NCI-H1694 treated with DMSO at 0.1 percent for 48 hours (cell line): ENCODE data around the gene PYGL.
"Not testable (repeated sequence)": the region's sequence is repeated elsewhere in the genome, so short reads cannot be mapped to it uniquely, and the experiment has no call there.

Source experiments
- DNase-seq: peaks from one replicate; lab custom pipeline; 2025; lab: John Stamatoyannopoulos, UW

Gene PYGL

DNA sequence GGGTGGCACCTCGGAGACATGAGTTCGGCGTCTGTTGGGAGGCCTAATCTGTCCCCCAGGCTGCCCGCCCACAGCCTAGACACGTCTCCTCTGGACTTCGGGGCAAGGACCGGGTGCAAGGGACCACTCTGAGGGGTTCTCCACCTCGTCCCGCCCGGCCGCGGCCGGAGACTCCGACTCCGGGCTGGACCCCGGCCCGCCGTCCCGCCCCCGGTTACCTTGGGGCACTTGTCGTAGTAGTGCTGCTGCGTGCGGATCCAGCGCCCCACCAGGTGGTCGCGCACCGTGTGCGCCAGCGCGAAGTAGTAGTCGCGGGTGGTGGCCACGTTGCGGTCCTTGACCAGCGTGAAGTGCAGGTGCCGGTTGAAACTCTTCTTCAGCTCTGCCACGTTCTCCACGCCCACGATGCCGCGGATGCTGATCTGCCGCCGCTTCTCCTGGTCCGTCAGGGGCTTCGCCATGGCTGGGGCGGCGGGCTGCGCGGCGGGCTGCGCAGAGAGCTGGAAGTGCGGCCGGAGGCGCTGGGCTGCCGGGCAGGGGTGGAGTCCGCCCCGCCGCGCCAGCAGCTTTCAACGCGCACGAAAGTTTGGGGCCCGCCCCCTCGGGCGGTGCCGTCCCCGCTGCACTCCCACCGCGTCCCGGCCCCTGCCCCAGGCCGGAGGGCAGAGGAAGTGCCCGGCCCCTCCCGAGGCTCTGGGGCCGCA is at the start of gene PYGL:
PYGL (minus strand) TSS at position 541 of the 704 bp plus-strand sequence; CDS start at position 461, 80 bp downstream.
- no peak for DNase-seq

DNA sequence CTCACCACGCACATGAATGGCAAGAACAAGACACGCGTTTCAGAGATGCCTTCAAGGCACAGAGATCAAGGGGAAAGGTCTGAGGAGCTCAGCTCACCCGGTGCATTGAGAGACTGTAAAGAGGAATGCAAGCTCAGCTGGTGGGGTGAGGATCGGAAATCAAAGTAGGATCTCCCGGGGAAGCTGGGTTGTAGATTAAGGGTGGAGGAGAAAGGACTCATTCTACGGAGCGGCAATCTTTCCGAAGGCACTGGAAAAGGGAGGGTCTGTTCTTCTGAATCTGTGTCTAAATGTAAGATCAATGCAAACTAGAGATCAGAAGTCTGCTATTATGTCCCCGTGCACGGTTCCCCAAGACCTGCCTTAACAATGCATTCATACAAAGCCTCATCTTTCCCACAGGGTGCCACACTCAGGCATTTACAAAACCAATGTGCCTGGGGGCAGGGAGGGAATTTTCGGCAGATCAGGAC is 41.6 kb upstream of the PYGL start:
- DNase-seq: no peak

DNA sequence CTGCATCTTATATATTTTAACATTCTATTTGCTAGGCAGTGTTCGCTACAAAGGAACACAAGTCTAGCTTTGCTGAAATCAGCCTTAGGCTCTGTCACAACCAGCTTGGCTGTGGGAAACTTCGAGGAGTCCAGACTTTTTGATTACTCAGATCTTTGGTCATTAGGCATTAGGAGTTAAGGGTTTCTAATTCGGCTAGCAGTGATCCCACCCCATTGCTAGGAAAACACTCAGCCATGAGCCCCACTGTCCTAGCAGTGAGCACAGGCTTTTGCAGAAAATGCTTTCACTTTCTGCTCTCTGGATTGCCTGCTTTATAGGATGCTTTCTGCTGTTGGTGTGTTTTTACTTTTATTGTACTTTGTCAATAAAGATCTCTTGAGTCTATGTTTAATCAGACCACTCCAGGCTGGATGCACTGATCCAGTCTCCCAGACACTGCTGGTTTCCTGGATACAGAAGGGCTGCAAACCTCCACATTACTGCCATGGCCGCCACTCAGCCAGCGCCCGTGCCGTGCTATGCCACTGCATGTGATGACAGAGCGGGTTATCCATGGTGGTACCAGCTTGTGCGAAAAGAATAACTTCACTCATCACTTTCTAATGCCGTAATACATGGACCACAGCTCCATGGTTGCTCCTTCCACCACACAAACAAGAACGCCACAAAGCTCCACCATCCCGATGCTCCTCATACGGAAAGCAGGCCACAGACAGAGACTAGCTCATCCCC is 41.0 kb upstream of the PYGL start:
- no peak for DNase-seq

DNA sequence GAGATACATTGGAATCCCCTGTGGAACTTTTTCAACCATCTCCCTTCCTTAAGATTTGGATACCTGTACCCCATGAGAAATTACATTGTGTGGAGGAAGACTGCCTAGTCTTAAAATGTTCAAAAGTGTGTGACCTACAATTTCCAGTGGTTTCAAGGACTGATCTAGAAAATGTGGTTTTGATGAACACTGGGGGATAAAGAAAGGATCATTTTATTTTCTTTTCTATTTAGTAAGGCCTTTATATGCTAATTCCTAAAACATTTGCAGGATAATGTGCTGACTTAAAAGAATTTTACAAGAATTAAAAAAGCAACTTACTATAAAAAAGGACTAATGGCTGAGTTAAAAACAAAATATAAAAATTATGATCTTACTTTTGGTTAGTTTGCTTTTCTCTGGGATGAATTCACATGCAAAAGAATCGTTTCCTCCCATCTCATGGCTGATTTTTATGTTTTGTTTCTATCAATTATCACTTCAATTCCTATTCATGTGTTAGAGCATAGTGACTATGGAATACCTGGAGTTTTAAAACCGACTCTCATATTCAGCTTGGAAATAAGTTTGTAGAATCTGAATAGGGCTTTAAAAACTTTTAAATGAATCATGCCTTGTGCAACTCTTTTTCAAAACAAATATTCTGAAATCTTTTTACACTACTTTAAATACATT is 39.9 kb upstream of the PYGL start:
- no peak for DNase-seq

DNA sequence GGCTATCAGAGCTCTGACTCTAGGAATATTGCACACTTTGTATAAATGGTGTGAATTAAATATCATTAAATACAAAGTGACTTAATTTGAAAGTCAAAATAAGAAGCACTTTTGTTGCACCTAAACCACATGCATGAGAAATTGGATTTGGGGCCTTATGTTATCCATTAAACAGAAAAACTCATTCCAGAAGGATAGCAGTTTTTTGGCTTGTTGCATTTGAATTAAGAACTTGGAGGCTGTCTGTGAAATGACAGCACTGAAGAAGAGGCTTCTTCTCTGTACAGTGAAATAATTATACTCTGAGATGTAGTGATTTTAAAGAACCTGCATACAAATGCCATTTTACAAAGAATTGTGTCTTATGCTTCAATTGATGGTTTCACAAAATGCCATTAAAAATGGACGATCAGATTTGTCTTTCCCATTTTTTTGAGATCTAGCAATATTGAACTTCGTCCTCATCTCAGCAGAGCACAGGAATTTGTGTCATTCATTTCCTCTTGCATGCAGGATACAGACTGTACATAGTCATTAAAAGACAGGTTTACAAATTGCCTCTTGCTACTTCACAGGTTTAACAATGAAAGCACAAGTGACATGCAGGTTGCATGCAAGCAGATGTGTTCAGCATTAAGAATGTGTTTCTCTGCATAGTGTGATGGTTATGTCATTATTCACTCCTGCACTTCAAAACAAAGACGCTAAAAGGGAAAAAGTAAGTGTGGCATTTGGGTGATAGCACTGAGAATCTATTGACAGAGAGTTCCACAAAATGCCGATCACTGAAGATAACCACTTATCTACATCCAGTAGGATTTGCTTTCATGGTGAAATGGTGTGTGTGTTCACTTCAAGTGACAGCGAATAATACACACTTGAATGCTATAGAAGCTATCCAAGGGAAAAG is 35.9 kb upstream of the PYGL start:
- DNase-seq: no peak

DNA sequence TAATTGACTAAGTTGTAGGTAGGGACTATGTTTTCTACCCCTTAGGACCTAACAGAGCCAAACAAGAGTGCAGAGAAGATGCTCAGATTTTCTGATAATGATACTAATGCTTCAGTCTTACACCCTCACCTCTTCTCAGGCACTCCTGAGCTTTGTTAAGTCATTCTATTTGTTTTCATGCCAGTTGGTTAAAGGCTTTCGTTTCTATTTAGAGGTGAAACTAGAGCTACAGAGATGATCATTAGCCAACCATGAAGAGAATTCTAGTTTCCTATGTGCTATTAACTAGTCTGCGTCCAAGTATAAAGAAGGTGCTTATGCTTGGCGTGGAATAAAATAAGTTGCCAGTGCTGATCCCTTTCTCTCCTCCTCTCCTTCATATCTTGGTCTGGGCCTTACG is 34.6 kb upstream of the PYGL start:
- no peak for DNase-seq

DNA sequence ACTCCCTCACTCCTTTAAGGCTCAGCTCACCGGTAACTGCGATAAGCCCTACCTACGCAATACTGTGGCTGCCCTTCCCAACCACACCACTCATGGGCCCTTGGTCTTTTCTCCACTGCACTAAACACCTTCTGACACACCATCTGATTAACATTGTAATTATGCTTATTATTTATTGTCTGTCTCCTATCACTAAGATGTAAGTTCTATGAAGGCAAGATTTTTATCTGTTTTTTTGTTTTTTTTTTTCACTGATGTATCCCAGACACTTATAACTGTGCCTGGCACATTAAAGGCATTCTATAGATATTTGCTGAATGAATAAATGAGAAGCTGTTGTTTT is 34.2 kb upstream of the PYGL start:
- no peak for DNase-seq

DNA sequence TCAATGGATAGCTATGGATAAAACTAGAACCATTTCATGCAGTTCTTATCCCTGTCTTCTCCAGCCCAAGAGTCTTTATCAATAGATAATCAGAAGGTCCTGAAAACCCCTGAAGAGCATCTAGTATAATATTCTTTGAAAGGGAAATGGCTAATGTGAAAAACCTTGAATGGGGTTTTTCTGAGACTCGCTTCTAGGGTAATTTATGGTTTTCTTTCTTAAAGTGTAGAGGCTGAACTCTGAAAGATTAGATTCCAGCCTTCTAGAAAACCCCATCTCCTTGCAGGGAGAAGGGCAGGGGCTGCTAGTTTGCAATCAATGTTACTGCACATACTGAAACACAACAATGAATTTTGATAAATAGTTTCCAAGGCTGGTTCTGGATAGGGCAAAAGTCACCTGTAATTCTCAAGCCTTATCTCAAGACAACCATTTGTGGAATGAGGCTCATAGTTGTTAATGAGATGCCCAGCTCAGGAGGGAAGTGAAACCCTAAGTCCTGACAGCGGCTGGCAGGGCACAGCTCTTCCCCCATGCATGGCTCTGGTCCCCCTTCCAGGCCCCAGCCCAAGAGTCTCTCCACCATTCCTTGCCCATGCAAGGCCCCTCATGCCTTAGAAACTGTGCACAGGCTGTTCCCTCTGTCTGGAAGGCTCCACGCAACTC is 33.7 kb upstream of the PYGL start:
- DNase-seq: no peak

DNA sequence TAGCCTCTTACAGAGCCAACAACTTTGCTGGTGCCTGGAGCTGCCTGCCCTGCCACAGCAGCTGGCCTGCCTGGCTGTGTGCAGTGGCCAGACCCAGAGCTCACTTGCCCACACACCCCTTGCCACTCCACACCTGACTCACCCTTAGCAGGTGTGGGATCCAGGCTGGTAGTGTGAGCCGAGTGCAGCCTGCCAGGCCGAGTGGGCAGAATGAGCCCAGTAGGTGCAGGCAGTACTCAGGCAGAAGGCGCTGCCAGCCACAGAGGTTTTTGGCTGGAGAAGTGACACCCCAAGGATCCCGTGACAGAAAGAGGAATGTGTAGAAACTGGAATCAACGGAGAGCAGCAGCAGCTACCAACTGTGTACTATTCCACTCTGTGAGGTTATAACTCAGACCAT is 29.8 kb upstream of the PYGL start:
- no peak for DNase-seq

DNA sequence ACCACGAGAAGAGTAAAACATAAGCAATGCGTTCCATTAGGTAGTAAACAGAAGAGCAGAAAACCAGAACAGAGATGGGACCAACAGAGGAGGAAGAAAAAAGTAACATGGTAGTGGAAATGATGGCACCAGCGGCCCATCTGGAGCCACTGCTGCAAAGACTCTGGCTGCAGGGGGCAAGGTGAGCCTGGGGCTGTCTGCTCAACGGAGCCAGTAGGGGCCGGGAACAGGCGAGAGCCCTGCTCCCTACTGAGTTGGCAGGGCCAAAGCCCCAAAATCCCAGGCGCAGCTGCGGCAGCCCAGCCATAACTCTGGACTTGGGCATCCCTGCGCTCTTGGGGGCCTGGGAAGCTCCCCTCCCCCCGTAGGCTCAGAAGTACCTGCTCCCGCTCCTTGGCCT is 28.5 kb upstream of the PYGL start:
- no peak for DNase-seq

DNA sequence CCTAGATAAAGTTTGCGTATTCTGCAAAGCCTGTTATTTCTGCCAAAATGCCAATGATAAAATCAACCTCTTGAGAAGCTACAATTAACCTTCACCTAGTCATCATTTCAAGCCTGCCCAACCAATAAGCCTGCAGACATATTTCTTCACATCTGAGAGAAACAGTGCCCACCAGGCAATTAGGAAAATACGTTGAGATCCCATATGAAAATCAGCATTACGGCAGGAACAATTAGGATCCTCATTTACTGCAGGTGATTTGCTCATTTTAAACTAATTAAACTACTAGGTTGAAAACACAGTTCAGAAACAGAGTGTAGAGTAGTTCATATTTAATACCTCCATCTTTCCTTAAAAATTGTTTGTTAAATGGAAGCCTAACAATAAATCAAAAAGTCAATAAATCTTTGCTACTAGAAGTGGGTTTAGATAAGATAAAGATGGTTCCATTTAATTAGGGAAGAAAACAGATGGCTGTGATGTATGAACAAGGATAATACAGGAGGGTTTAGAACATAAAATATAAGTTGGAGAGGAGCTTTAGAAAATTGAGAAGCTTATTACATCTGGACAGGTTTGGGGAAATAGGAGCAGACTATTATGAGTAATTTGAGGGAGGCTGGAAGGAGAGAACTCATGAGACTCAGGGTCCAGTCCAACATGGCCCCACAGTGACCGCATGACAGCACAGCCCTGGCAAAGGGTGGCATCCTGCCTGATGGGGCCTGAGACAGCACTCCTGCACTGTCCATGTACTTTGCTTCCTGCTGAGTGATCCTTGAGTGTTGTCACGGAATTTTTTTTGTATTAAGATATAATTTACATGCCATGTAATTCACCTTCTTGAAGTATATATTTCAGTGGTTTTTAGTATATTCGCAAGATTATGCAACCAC is 26.9 kb upstream of the PYGL start:
- DNase-seq: no peak

DNA sequence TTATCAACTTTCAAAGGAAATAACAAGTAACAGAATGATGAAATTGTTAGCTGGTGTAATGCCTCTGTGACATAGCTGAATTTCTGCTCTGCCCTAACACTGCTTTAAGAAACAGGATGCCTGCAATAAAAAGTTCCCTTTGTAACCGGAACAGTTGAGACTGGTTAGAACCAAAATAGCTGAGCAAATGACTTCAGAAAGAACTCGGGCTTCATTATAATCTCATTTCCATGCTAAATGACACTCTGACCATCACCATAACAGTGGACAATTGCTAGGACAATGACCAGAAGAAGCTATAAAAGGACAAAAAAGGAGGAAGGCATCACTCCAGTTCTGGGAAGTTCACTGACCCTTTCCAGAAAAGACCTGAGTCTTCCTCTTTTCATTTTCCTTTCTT is 23.5 kb upstream of the PYGL start:
- no peak for DNase-seq

DNA sequence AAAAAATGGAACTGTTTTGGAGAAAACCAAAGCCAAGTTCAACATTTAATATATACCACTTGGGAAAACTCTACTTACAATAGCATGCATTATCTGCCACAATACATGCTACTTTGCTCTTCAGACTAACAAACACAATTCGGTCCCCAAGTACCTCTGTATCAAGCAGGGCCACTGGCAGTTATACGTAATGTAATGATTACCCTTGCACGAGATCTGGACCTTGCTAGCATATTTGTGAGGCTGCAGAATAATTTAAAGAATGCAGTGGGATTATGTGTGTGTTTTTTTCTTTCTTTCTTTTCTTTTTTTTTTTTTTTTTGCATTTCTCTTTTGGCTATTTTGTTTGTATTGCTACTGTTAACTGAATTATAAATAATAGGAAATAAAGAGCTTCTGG is 22.8 kb upstream of the PYGL start:
- no peak for DNase-seq

DNA sequence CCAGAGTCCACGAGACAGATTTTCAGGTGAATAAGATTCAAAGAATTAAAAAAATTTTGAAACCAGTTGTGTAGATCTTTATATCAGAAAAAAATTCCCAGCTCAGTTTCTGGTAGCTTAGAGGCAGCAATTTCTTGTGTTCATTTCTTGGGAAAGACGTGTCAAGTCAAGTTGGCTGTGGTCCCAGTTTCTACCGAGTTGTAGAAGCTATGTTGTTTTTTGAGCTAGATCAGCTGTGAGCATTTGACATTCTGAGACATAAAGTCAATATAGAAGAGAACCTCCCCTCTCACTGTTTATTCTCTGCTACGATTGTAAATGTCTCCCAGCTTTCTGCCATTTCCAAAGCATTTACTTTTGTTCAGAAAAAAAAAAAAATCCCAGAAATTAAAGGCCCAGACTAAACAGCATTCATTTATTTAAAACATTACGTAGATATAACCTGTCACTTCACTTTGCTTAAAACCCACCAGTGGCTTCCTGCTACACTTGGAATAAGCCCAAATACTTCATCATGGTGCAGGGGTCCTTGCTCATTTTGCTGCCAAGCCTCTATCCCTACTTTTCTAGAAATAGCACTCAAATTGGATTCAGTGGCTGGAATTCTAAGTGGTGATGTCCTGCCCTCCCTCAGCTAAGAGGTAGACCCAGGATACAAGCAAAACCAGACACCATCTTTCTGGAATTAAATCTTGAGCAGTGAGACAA is 20.6 kb upstream of the PYGL start:
- no peak for DNase-seq

DNA sequence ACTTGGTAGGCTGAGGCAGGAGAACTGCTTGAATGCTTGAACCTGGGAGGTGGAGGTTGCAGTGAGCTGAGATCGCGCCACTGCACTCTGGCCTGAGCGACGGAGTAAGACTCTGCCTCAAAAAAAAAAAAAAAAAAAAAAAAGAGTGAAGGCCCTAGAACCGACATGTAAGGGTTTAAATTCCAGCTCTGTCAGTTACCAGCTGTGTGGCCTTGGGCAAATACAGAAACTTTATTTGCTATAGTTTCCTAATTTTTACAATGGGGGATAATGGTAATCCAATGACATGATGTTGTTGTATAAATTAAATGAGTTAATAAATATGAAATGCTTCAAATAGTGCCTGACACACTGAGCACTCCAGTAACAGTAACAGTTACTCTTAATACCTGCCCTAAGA is 19.6 kb upstream of the PYGL start:
- no peak for DNase-seq

DNA sequence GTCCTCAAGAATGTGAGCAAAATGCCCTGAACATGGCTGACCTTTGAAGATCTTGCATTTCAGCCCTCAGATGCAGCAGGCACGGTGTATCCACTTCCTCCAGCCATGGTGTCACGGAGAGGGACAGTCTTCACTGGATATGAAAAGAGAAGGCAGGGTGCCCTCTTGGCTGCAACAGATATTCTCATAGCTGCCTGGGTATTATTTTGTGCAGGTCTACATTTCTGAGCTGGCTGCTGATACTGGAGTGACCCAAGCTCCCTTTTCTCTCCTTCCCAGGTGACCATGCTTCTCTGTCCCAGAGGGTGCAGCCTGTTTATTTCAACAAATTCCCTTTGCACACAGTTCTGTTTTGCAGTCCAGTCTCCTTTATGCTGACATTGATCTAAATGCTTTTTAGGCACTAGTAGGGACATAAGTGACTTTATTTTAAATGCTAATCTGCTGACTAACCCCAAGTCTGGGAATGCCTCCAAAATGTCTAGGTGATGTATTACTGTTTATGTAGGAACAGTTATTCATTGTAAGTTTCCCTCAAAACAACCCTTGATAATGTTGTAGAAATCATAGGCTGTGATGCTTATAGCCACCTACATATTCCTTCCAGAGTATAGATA is 17.4 kb upstream of the PYGL start:
- peak; percentile 47 for DNase-seq

DNA sequence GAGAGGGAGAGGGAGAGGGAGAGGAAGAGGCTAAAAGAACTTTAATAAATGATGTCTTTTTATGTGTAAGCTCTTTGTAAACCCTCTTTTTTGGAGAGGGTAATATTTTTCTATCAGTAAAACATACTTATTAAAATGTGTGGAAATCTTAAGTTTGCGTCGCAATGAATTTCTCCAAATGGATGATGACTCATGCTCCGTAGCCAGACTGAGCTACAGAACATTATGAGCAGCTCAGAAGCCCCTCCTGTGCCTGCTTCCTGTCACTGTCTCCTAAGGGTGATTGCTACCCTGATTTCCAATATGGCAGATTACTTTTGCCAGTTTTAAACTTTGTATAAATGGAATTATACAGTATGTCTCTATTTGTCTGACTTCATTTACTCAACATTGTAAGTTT is 13.0 kb upstream of the PYGL start:
- no peak for DNase-seq

DNA sequence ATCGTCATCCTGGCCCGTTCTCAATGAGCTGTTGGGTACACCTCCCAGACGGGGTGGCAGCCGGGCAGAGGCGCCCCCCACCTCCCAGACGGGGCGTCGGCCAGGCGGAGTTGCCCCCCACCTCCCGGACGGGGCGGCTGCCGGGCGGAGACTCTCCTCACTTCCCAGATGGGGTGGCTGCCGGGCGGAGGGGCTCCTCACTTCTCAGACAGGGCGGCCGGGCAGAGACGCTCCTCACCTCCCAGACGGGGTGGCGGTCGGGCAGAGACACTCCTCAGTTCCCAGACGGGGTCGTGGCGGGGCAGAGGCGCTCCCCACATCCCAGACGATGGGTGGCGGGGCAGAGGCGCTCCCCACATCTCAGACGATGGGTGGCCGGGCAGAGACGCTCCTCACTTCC is 12.1 kb upstream of the PYGL start:
- DNase-seq: not testable (repeated sequence)

DNA sequence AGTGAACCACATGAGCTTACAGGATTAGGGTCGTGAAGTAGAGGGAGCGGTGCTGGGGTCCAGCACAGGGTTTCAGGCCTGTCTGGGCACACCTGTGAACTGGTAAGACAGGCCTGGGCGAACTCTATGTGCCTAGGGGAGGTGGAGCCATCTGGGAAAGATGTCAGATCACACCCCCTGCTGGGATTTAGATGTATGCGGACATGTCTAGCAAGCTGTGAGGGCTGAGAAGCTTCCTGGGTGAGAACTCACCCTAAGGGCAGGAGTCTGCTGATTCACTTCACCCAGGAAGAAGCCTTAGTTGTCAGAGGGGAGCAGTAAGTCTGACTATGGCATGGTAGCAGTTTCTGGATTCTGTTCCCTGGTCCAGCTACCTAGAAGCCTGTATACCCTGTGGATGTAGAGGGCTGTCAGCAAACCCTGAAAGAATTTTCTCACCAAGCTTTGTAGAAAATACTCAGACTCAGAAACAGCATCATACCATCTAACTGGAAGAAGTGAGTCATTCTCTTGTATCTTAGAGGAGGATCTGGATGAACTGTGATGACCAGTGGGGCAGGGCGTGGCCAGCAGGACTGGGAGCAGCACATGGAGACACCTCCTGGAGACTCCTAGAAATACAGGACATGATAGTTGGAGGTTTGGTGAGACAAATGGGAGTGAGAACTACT is 11.2 kb upstream of the PYGL start:
- peak; percentile 48 for DNase-seq
